H1 (cell line): ENCODE results near the gene USP16. TPM values are rescaled to one million over a fixed set of nuclear protein-coding genes. Genes with fewer than 3 reads are reported as not detected.

Experiments
- CTCF ChIA-PET: fragments of 300-600 bp; sonication (Branson Sonifier 250); formaldehyde crosslinking; loops from one replicate; lab custom pipeline; 2021; ENCODE audit not compliant: partially characterized antibody; lab: Charles Lee
- POLR2A ChIA-PET: fragments of 300-600 bp; sonication (Branson Sonifier 250); formaldehyde crosslinking; loops from one replicate; lab custom pipeline; 2021; ENCODE audit warnings: inconsistent platforms; ENCODE audit not compliant: partially characterized antibody; lab: Charles Lee
- DNase-seq, 2 experiments: peaks; one replicate each; pipeline versions ENCODE4 v3.0.0 to v3.0.0-alpha.2; 2010 to 2022; ENCODE audit warnings: low spot score in 2 of 2, low read depth in 1 of 2, mixed read lengths in 1 of 2
- FAIRE-seq: peaks from 2 replicates; lab custom pipeline; 2011; peaks lifted over from hg19 to GRCh38; lab: Jason Lieb, UNC
- H2AFZ ChIP-seq: 2 replicates; pipeline ENCODE4 v1.8.1; 2012; ENCODE audit warnings: low read length, inconsistent platforms
- H2AK5ac ChIP-seq: 2 replicates; pipeline ENCODE4 v1.6.1; 2013; ENCODE audit warnings: low read depth, low read length
- H2BK120ac ChIP-seq: replicated peaks from 2 replicates; pipeline ENCODE3; 2013; ENCODE audit warnings: low read depth, low read length, inconsistent platforms
- H2BK12ac ChIP-seq: 2 replicates; pipeline ENCODE4 v1.6.1; 2013; ENCODE audit warnings: low read depth, low read length
- H2BK15ac ChIP-seq: 2 replicates; pipeline ENCODE4 v1.6.1; 2013; ENCODE audit warnings: low read length
- H2BK20ac ChIP-seq: 2 replicates; pipeline ENCODE4 v1.6.1; 2013; ENCODE audit warnings: low read length
- H2BK5ac ChIP-seq: 2 replicates; pipeline ENCODE4 v1.6.1; 2013; ENCODE audit warnings: low read depth, low read length
- H3K14ac ChIP-seq: 2 replicates; pipeline ENCODE4 v1.6.1; 2013; ENCODE audit warnings: inconsistent platforms; ENCODE audit not compliant: insufficient read length
- H3K18ac ChIP-seq: 2 replicates; pipeline ENCODE4 v1.6.1; 2013; ENCODE audit warnings: low read length; ENCODE audit errors: extremely low read depth
- H3K23ac ChIP-seq: 2 replicates; pipeline ENCODE4 v1.6.1; 2013; ENCODE audit warnings: inconsistent platforms; ENCODE audit not compliant: insufficient read length
- H3K23me2 ChIP-seq: 2 replicates; pipeline ENCODE4 v1.6.1; 2013; ENCODE audit warnings: low read depth, low read length
- H3K27ac ChIP-seq: 2 replicates; pipeline ENCODE4 v1.6.1; 2011; ENCODE audit warnings: low read depth, low read length, inconsistent platforms
- H3K27me3 ChIP-seq, 4 experiments: replicated peaks in 1 of 4; 1 replicate in 1 of 4; 2 replicates in 3 of 4; pipeline versions ENCODE4 v1.6.1 to v1.8.1; 2011 to 2013; ENCODE audit warnings: low read length in 3 of 4, mild to moderate bottlenecking in 3 of 4, inconsistent platforms in 2 of 4, mixed read lengths in 2 of 4, moderate library complexity in 1 of 4; ENCODE audit not compliant: control insufficient read depth in 3 of 4, insufficient read depth in 3 of 4; ENCODE audit errors: extremely low read depth in 1 of 4
- H3K36me3 ChIP-seq, 4 experiments: 2 replicates each; pipeline versions ENCODE4 v1.6.1 to v1.8.1; 2011 to 2013; ENCODE audit warnings: mild to moderate bottlenecking in 4 of 4, low read length in 3 of 4, moderate library complexity in 2 of 4, control low read depth in 1 of 4, inconsistent platforms in 1 of 4; ENCODE audit not compliant: insufficient read depth in 4 of 4, control insufficient read depth in 2 of 4
- H3K4ac ChIP-seq: replicated peaks from 2 replicates; pipeline ENCODE3; 2013; ENCODE audit warnings: low read length, low read depth, mixed read lengths, inconsistent platforms; ENCODE audit not compliant: insufficient read length
- H3K4me1 ChIP-seq, 4 experiments: replicated peaks in 1 of 4; 1 replicate in 1 of 4; 2 replicates in 3 of 4; pipeline versions ENCODE4 v1.6.1 to v1.8.1; 2011 to 2013; ENCODE audit warnings: low read length in 3 of 4, inconsistent platforms in 2 of 4, mixed read lengths in 1 of 4; ENCODE audit not compliant: insufficient read depth in 4 of 4, control insufficient read depth in 3 of 4
- H3K4me2 ChIP-seq, 2 experiments: 2 replicates each; pipeline versions ENCODE4 v1.6.1 to v1.8.1; 2011 to 2013; ENCODE audit warnings: low read depth in 2 of 2, low read length in 2 of 2, control low read depth in 1 of 2, inconsistent platforms in 1 of 2, mild to moderate bottlenecking in 1 of 2; ENCODE audit not compliant: insufficient read depth in 1 of 2
- H3K4me3 ChIP-seq, 4 experiments: fragments of 200-600, 300-600 bp in 1 of 4; sonication (generic), shearing (Covaris generic), sonication (Bioruptor Twin) in 1 of 4; 2 replicates each; pipeline versions ENCODE4 v1.5.1 to v1.8.1; 2011 to 2016; ENCODE audit warnings: low read length in 4 of 4, low read depth in 3 of 4, control low read depth in 2 of 4, inconsistent platforms in 2 of 4, mild to moderate bottlenecking in 2 of 4, mixed read lengths in 1 of 4, moderate library complexity in 1 of 4; ENCODE audit not compliant: insufficient read depth in 2 of 4; ENCODE audit errors: extremely low read depth in 1 of 4
- H3K56ac ChIP-seq: replicated peaks from 2 replicates; pipeline ENCODE3; 2013; ENCODE audit warnings: low read depth, mild to moderate bottlenecking, mixed read lengths, low read length, inconsistent platforms; ENCODE audit not compliant: insufficient read length
- H3K79me1 ChIP-seq: 2 replicates; pipeline ENCODE4 v1.6.1; 2013; ENCODE audit warnings: low read depth, low read length, control low read depth
- H3K79me2 ChIP-seq, 2 experiments: 2 replicates each; pipeline versions ENCODE4 v1.6.1 to v1.8.1; 2012 to 2013; ENCODE audit warnings: low read length in 2 of 2, mild to moderate bottlenecking in 2 of 2, inconsistent platforms in 1 of 2; ENCODE audit not compliant: insufficient read depth in 2 of 2, control insufficient read depth in 1 of 2
- H3K9ac ChIP-seq, 4 experiments: replicated peaks in 1 of 4; 1 replicate in 1 of 4; 2 replicates in 3 of 4; pipeline versions ENCODE4 v1.6.1 to v1.8.1; 2011 to 2013; ENCODE audit warnings: low read depth in 3 of 4, low read length in 3 of 4, control low read depth in 2 of 4, mild to moderate bottlenecking in 2 of 4, moderate library complexity in 2 of 4, inconsistent platforms in 1 of 4; ENCODE audit errors: extremely low read depth in 1 of 4
- H3K9me3 ChIP-seq, 2 experiments: 2 replicates each; pipeline versions ENCODE4 v1.6.1 to v1.8.1; 2012 to 2013; ENCODE audit warnings: mild to moderate bottlenecking in 2 of 2, moderate library complexity in 2 of 2, control low read depth in 1 of 2, inconsistent platforms in 1 of 2, low read depth in 1 of 2, low read length in 1 of 2, mixed read lengths in 1 of 2; ENCODE audit not compliant: insufficient read depth in 2 of 2
- H4K20me1 ChIP-seq, 2 experiments: replicated peaks in 1 of 2; 2 replicates each; pipeline versions ENCODE3 to v1.8.1; 2011 to 2013; ENCODE audit warnings: inconsistent platforms in 2 of 2, low read length in 2 of 2, mild to moderate bottlenecking in 1 of 2; ENCODE audit not compliant: insufficient read depth in 2 of 2, control insufficient read depth in 1 of 2
- H4K5ac ChIP-seq: 2 replicates; pipeline ENCODE4 v1.6.1; 2013; ENCODE audit warnings: low read length, low read depth, mixed read lengths, inconsistent platforms; ENCODE audit not compliant: insufficient read length
- H4K8ac ChIP-seq: 2 replicates; pipeline ENCODE4 v1.8.0; 2013; ENCODE audit warnings: mild to moderate bottlenecking, moderate library complexity, low read length, inconsistent platforms; ENCODE audit not compliant: insufficient read depth; ENCODE audit errors: extremely low read depth
- H4K91ac ChIP-seq: replicated peaks from 2 replicates; pipeline ENCODE3; 2013; ENCODE audit warnings: low read length, mixed read lengths, inconsistent platforms; ENCODE audit not compliant: insufficient read length
- ATF2 ChIP-seq: IDR thresholded peaks from 2 replicates; pipeline ENCODE4 v1.6.1; 2012; ENCODE audit warnings: low read length, inconsistent platforms
- CEBPB ChIP-seq: IDR thresholded peaks from 2 replicates; pipeline ENCODE4 v1.6.1; 2012; ENCODE audit warnings: low read depth, low read length
- EGR1 ChIP-seq: IDR thresholded peaks from 2 replicates; pipeline ENCODE4 v1.6.1; 2011; ENCODE audit warnings: low read depth, low read length, borderline replicate concordance
- JUND ChIP-seq: IDR thresholded peaks from 2 replicates; pipeline ENCODE4 v1.6.1; 2011; ENCODE audit warnings: mild to moderate bottlenecking, improper control_type of control experiment, low read length
- KDM5A ChIP-seq: fragments of 200-600 bp; IDR thresholded peaks from 2 replicates; pipeline ENCODE4 v1.7.1; 2012; ENCODE audit warnings: mild to moderate bottlenecking, low read length, inconsistent platforms, mixed read lengths
- MAFK ChIP-seq: IDR thresholded peaks from 2 replicates; pipeline ENCODE4 v1.6.1; 2012; ENCODE audit warnings: low read depth, mild to moderate bottlenecking, improper control_type of control experiment, low read length
- NANOG ChIP-seq: IDR thresholded peaks from 2 replicates; pipeline ENCODE4 v1.6.1; 2011; ENCODE audit warnings: low read length, low read depth, mild to moderate bottlenecking, inconsistent platforms; ENCODE audit not compliant: insufficient read depth, poor library complexity, severe bottlenecking
- NRF1 ChIP-seq: IDR thresholded peaks from 2 replicates; pipeline ENCODE4 v1.6.1; 2011; ENCODE audit warnings: mild to moderate bottlenecking, low read depth, low read length, improper control_type of control experiment
- PHF8 ChIP-seq: fragments of 200-600 bp; sonication (generic); conservative IDR thresholded peaks from 2 replicates; pipeline ENCODE4 v1.7.1; 2012; ENCODE audit warnings: low read depth, mild to moderate bottlenecking, inconsistent platforms, low read length, moderate library complexity
- RNF2 ChIP-seq: fragments of 200-900, 300-1000 bp; sonication (generic); IDR thresholded peaks from 2 replicates; pipeline ENCODE4 v1.7.1; 2016; ENCODE audit warnings: borderline replicate concordance, low read depth, mild to moderate bottlenecking, antibody characterized with exemption, low read length; ENCODE audit not compliant: poor library complexity, severe bottlenecking; ENCODE audit errors: missing control alignments
- SIX5 ChIP-seq: IDR thresholded peaks from 2 replicates; pipeline ENCODE4 v1.6.1; 2011; ENCODE audit warnings: mild to moderate bottlenecking, low read depth, low read length
- YY1 ChIP-seq: IDR thresholded peaks from 2 replicates; pipeline ENCODE4 v1.6.1; 2011; ENCODE audit warnings: low read depth, mild to moderate bottlenecking, low read length
- WGBS, 2 experiments: shearing (Covaris generic) in 1 of 2; methylation state at CpG; one replicate each; pipeline versions ENCODE4 v1.1.6 to v1.1.7; 2013 to 2015; ENCODE audit warnings: low lambda C conversion rate in 2 of 2, mixed read lengths in 2 of 2, inconsistent platforms in 1 of 2, low coverage in 1 of 2, missing lambda C conversion rate in 1 of 2; ENCODE audit not compliant: insufficient replicate concordance in 2 of 2, insufficient coverage in 1 of 2, insufficient read length in 1 of 2; ENCODE audit errors: extremely low coverage in 1 of 2, missing lambda C conversion rate in 1 of 2; 5-methylcytosine and 5-hydroxymethylcytosine counted together
- polyA plus RNA-seq, 7 experiments: library from polyadenylated mRNA; depleted of rRNA in 3 of 7; stranded (reverse) in 5 of 7; unstranded in 2 of 7; fragments of >200 nt in 5 of 7; fragments of 200-250 nt in 2 of 7; gene quantifications; 1 replicate in 5 of 7; 2 replicates in 1 of 7; 4 replicates in 1 of 7; pipeline versions ENCODE4 v1.2.1 to v1.2.3, GENCODE V29; 2011 to 2013; ENCODE audit warnings: missing spikeins in 2 of 7, mixed read lengths in 2 of 7
- total RNA-seq: library from RNA; stranded (reverse); fragmentation: NEBNext Ultra II Directional; extraction: Animal tissue kit (Norgen Biotek cat#: 25700); gene quantifications from 2 replicates; pipeline ENCODE4 v1.2.1, GENCODE V29; 2021

Gene USP16
- total and polyA plus RNA-seq, 2 of the 8 experiments (the other 6 are each of a cell fraction or from before 2014, with no cell fraction given) = 3.4 to 19.1 TPM

DNA sequence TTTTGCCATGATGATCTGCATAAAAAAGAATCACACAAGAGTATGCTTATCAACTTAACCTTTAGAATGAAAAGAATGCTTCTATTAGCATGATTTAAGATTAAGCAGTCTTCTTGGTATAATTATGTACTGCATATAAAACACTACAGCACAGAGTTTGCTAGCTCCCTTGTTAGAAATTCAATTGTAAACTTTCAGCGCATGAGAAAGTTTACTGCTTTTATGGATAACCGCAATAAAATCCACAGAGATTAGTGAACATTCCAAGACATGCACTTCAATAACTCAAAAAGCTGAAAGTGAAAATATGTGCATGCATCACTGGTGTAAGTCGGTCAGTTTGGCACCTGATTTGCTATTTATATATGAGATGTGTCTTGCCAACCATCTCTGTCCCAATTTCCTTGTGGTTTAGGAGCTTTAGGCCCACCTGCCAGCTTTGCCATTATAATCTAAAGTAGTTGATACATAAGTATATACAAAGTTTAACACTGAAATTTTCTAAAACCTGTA lies 32.1 kb downstream of the USP16 start:
- Histone ChIP-seq H3K36me3 (peaks cover 27 to 94% (median 69%) of the 10 kb centered on the region in 4 experiments), H3K9me3 (no peaks in the 10 kb centered on the region), H2BK5ac (no peak overlapping the region), H3K23me2 (no peaks in the 10 kb centered on the region), H4K5ac (no peak overlapping the region), H4K20me1 (peaks cover 0 to 3% of the 10 kb centered on the region in 2 experiments), H3K56ac (no peak overlapping the region), H2AFZ (no peak overlapping the region), H3K79me1 (no peaks in the 10 kb centered on the region), H2AK5ac (no peak overlapping the region), H3K4me3 (no peak overlapping the region), H2BK120ac (no peak overlapping the region), H4K91ac (no peak overlapping the region), H3K14ac (no peak overlapping the region), H3K4me2 (no peak overlapping the region), H2BK20ac (no peak overlapping the region), H3K4me1 (no peaks in the 10 kb centered on the region), H3K27ac (no peak overlapping the region), H3K9ac (no peak overlapping the region), H3K18ac (no peak overlapping the region), H2BK15ac (no peak overlapping the region), H4K8ac (no peak overlapping the region), H3K27me3 (no peaks in the 10 kb centered on the region), H3K79me2 (peaks cover 0 to 4% of the 10 kb centered on the region in 2 experiments; a peak in 2 of 4 replicates), H3K23ac (no peak overlapping the region), H3K4ac (no peak overlapping the region), H2BK12ac (no peak overlapping the region)
- FAIRE-seq (no peak), DNase-seq (no peak)
- ChIA-PET CTCF (interaction anchor here (1.0 to 1.2 kb wide), 2 partner anchors 11 to 15 kb away, joined by 3 to 5 read pairs; no protein-coding TSS in a partner anchor), POLR2A (interaction anchor here (0.8 to 7.7 kb wide), 7 partner anchors 8 to 58 kb away, joined by 3 to 37 read pairs (median 3); partner anchors contain the start of genes CCT8 and USP16)
- 97% methylated on average over 3 of the region's 3 CpGs; no CpG with 5 or more reads in 1 of the 2 experiments for WGBS, 2 experiments
- no peak for TF ChIP-seq NRF1
- no peak for TF ChIP-seq YY1
- no peak for TF ChIP-seq CEBPB
- TF ChIP-seq MAFK = no peak
- no peak for TF ChIP-seq PHF8
- TF ChIP-seq JUND = no peak
- TF ChIP-seq KDM5A = no peak
- TF ChIP-seq EGR1 = no peak
- no peak for TF ChIP-seq NANOG
- no peak for TF ChIP-seq RNF2
- no peak for TF ChIP-seq ATF2
- no peak for TF ChIP-seq SIX5
